ENCODE data around the gene SAMHD1. TPM values are rescaled to one million over a fixed set of nuclear protein-coding genes. Genes with fewer than 3 reads are reported as not detected.
A peak's percentile ranks its signal among the peaks of the same experiment; 100 is the strongest.

SAMHD1 gene
- total and polyA plus RNA-seq, 9 of the 15 experiments (the other 6 are each of a cell fraction or from before 2014, with no cell fraction given): 6.8 to 20.4 (median 14.8) TPM

GRCh38 chr20:36866164-36866563 is 85.3 kb downstream of the SAMHD1 start:
- Histone ChIP-seq H3K79me2 (ENCODE audit: control insufficient read depth, insufficient read depth, low read length) (peaks cover 22% of the 10 kb centered on the region), H3K9me3 (replicated peaks; ENCODE audit: control insufficient read depth, insufficient read depth, low read depth, low read length) (no peaks in the 10 kb centered on the region), H3K9me1 (ENCODE audit: control insufficient read depth, insufficient read depth, low read length) (no peaks in the 10 kb centered on the region), H3K4me3 (no peak overlapping the region), H2AFZ (ENCODE audit: low read depth, low read length) (peak overlapping the region; percentile 25; the same call in 1 of the 2 replicates), H3K27ac (ENCODE audit: extremely low read depth, low read depth, low read length) (no peak overlapping the region), H3K4me1 (replicated peaks in 1 of 2; ENCODE audit: control insufficient read depth in 2 of 2, insufficient read depth in 2 of 2, low read length in 2 of 2) (peaks cover 17 to 48% of the 10 kb centered on the region in 2 experiments), H3K27me3 (ENCODE audit: control insufficient read depth in 2 of 2, insufficient read depth in 2 of 2, low read length in 2 of 2) (no peaks in the 10 kb centered on the region), H3K36me3 (ENCODE audit: control insufficient read depth, insufficient read depth, low read length) (peaks cover 2% of the 10 kb centered on the region; the same call in 1 of the 3 replicates), H4K20me1 (replicated peaks; ENCODE audit: control insufficient read depth, insufficient read depth, low read length) (no peaks in the 10 kb centered on the region), H3K9ac (ENCODE audit: insufficient read depth in 1 of 2, low read depth in 2 of 2, low read length in 2 of 2) (peak overlapping the region in 1 of 2 experiments; percentile 67; a peak in 1 of 4 replicates), H3K4me2 (ENCODE audit: insufficient read depth, low read length) (no peak overlapping the region)
- intact Hi-C loops (cut with micrococcal nuclease) (no loop called here), in situ Hi-C loops (cut with MboI) (no loop called here)
- ChIA-PET CTCF (ENCODE audit: low intra/inter-chr PET ratio) (no interaction called here), POLR2A (interaction anchor here (1.5 kb wide), 1 partner anchor 16 kb away, joined by 4 read pairs; no protein-coding TSS in a partner anchor)
- FAIRE-seq (no peak), DNase-seq (ENCODE audit: extremely low read depth in 1 of 4, low spot score in 3 of 4) (peak in 2 of 4 experiments; percentile 38 to 49), ATAC-seq (0 out of 3 replicates have a peak, but pooled peaks have one; percentile 3)
- WGBS (ENCODE audit: insufficient coverage, low coverage, missing lambda C conversion rate): 32% methylated on average over 7 of the region's 7 CpGs
- BruUV-seq (replicated peaks): no TSS peak
- TF ChIP-seq IRF1 (CRISPR knock-in tag; IDR thresholded peaks at IDR 0.05; ENCODE audit: borderline replicate concordance) (no peak), CSDE1 (IDR thresholded peaks at IDR 0.05) (no peak), VEZF1 (CRISPR knock-in tag; IDR thresholded peaks at IDR 0.05) (peak; percentile 23; the same call in 1 of the 2 replicates), MTF1 (CRISPR knock-in tag; IDR thresholded peaks at IDR 0.05; ENCODE audit: borderline replicate concordance) (no peak), MTA1 (IDR thresholded peaks at IDR 0.05; ENCODE audit: borderline replicate concordance) (no peak), ATF1 (CRISPR knock-in tag; IDR thresholded peaks at IDR 0.05) (no peak), ATF1 (tag; IDR thresholded peaks at IDR 0.05) (0 out of 2 replicates have a peak, but pooled peaks have one; percentile 9), TFAP4 (CRISPR knock-in tag; IDR thresholded peaks at IDR 0.05; ENCODE audit: borderline replicate concordance) (peak; percentile 39; the same call in 1 of the 2 replicates), ZNF280A (IDR thresholded peaks at IDR 0.05; ENCODE audit: low read depth, partially characterized antibody) (no peak), SNIP1 (IDR thresholded peaks at IDR 0.05; ENCODE audit: low read depth) (no peak), DLX4 (CRISPR knock-in tag; IDR thresholded peaks at IDR 0.05) (no peak), SIN3A (IDR thresholded peaks at IDR 0.05; ENCODE audit: borderline replicate concordance in 2 of 2, control insufficient read depth in 1 of 2, low read depth in 2 of 2, low read length in 2 of 2) (no peak), ZNF431 (CRISPR knock-in tag; IDR thresholded peaks at IDR 0.05) (no peak), NRF1 (conservative IDR thresholded peaks at IDR 0.05 in 1 of 2, IDR thresholded peaks at IDR 0.05 in 1 of 2) (peak; percentile 22 to 41; a peak in 3 of 4 replicates), HMBOX1 (IDR thresholded peaks at IDR 0.05) (no peak)

Measured in K562 (cell line).